Activated naive CD8-positive, alpha-beta T cell treated with anti-CD3 and anti-CD28 coated beads, Interleukin-2, amount 10 ng/mL, durations not matched to agents 7 days and 5 days (primary cell): ENCODE data around the gene PYDC1. TPM values are rescaled to one million over a fixed set of nuclear protein-coding genes. Genes with fewer than 3 reads are reported as not detected.

Experiments used
- ATAC-seq: fragments of 150-1000 bp; cut with Tn5 transposase; one replicate; pipeline ENCODE4 v1.10.0; 2021; ENCODE audit warnings: low read depth, moderate library complexity
- POLR2A ChIA-PET: fragments of 350-600 bp; sonication (Branson Sonifier 250); formaldehyde crosslinking; loops from one replicate; lab custom pipeline; 2021; ENCODE audit warnings: antibody characterized with exemption; lab: Charles Lee
- DNase-seq: peaks from one replicate; pipeline ENCODE4 v3.0.0; 2021
- H3K27ac Mint-ChIP-seq: one replicate; pipeline ENCODE4 v1.8.0; 2022; ENCODE audit warnings: mild to moderate bottlenecking, mixed read lengths
- H3K27me3 Mint-ChIP-seq: one replicate; pipeline ENCODE4 v1.8.0; 2022; ENCODE audit warnings: mild to moderate bottlenecking, moderate library complexity, mixed read lengths
- H3K36me3 Mint-ChIP-seq: one replicate; pipeline ENCODE4 v1.8.0; 2021; ENCODE audit warnings: mild to moderate bottlenecking, mixed read lengths
- H3K4me1 Mint-ChIP-seq: one replicate; pipeline ENCODE4 v1.8.0; 2021; ENCODE audit warnings: mixed read lengths
- H3K4me3 Mint-ChIP-seq: one replicate; pipeline ENCODE4 v1.8.0; 2022; ENCODE audit warnings: mild to moderate bottlenecking, moderate library complexity, mixed read lengths
- H3K9me3 Mint-ChIP-seq: one replicate; pipeline ENCODE4 v1.8.0; 2021; ENCODE audit warnings: mixed read lengths
- total RNA-seq, 2 experiments: library from RNA; stranded (reverse); gene quantifications; one replicate each; pipeline ENCODE4 v1.2.3, GENCODE V29; 2021

PYDC1 gene
- total RNA-seq, 2 experiments from 2014 or later = not detected

GRCh38 chr16:31243734-31244670 is 27.1 kb upstream of the PYDC1 start:
- POLR2A ChIA-PET = interaction anchor here (0.6 to 1.3 kb wide), 5 partner anchors 9 to 199 kb away, joined by 3 to 4 read pairs (median 4); partner anchors contain the start of gene PYDC1
- Mint-ChIP-seq H3K4me3 (no peak overlapping the region), H3K27me3 (peaks cover 16% of the 10 kb centered on the region), H3K36me3 (no peaks in the 10 kb centered on the region), H3K4me1 (peaks cover 2% of the 10 kb centered on the region), H3K27ac (no peak overlapping the region), H3K9me3 (no peaks in the 10 kb centered on the region)
- no peak for ATAC-seq
- DNase-seq = no peak

- Mint-ChIP-seq H3K4me1 (peaks cover 2% of the 10 kb centered on the region), H3K4me3 (no peak overlapping the region), H3K9me3 (no peaks in the 10 kb centered on the region), H3K27me3 (peaks cover 8% of the 10 kb centered on the region), H3K36me3 (no peaks in the 10 kb centered on the region), H3K27ac (no peak overlapping the region)
- DNase-seq (no peak), ATAC-seq (no peak)
- POLR2A ChIA-PET = no interaction called here
These were observed 25.3 kb upstream of the PYDC1 start for GRCh38 chr16:31242206-31242605.

DNA sequence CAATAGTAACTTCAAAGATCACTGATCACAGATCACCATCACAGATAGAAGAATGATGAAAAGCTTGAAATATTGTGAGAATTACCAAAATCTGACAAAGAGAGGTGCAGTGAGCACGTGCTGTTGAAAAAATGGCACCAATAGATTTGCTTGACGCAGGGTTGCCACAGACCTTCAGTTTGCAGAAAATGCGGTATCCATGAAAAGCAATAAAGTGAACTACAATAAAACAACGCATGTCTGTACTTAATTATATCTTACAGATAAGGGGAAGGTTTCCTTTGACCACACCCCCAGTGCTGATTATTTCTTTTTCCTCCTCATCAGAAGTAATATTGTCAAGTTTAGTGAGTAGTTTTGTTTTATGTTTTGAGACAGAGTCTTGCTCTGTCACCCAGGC is 21.1 kb upstream of the PYDC1 start:
- H3K27me3 Mint-ChIP-seq = peaks cover 5% of the 10 kb centered on the region
- H3K4me1 Mint-ChIP-seq = no peaks in the 10 kb centered on the region
- H3K27ac Mint-ChIP-seq = no peak overlapping the region
- POLR2A ChIA-PET = no interaction called here
- H3K9me3 Mint-ChIP-seq = no peaks in the 10 kb centered on the region
- DNase-seq = no peak
- no peak overlapping the region for H3K4me3 Mint-ChIP-seq
- H3K36me3 Mint-ChIP-seq = no peaks in the 10 kb centered on the region
- no peak for ATAC-seq

GRCh38 chr16:31229501-31229900 is 12.6 kb upstream of the PYDC1 start:
- POLR2A ChIA-PET = no interaction called here
- H3K4me1 Mint-ChIP-seq = no peaks in the 10 kb centered on the region
- ATAC-seq = no peak
- DNase-seq = no peak
- no peaks in the 10 kb centered on the region for H3K9me3 Mint-ChIP-seq
- no peak overlapping the region for H3K4me3 Mint-ChIP-seq
- no peaks in the 10 kb centered on the region for H3K36me3 Mint-ChIP-seq
- peaks cover 5% of the 10 kb centered on the region for H3K27me3 Mint-ChIP-seq
- no peak overlapping the region for H3K27ac Mint-ChIP-seq

GRCh38 chr16:31228206-31228605 is 11.3 kb upstream of the PYDC1 start:
- H3K27me3 Mint-ChIP-seq = peaks cover 2% of the 10 kb centered on the region
- H3K36me3 Mint-ChIP-seq = no peaks in the 10 kb centered on the region
- POLR2A ChIA-PET = interaction anchor here (0.7 kb wide), 1 partner anchor 9 kb away, joined by 3 read pairs; no protein-coding TSS in a partner anchor
- no peaks in the 10 kb centered on the region for H3K9me3 Mint-ChIP-seq
- no peaks in the 10 kb centered on the region for H3K4me1 Mint-ChIP-seq
- DNase-seq = no peak
- H3K27ac Mint-ChIP-seq = no peak overlapping the region
- H3K4me3 Mint-ChIP-seq = no peak overlapping the region
- ATAC-seq = no peak

DNA sequence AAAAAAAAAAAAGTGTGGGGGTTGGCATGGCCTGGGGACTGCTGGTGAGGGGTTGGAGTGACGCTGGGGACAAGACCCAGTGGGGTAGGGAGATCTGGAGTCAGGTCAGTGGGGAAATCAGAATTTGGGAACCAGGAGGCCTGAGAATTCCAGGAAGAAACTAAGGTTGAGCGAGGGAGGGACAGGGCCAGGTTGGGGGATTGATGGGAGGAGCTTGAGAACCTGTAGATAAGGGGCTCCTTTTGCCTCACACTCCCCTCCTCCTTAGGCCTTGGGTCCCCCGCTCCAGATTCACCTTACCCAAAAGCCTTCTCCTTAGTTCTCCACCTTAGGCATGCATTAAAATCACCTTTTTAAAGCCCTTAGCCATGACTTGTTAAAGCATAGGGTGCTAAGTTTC is 8.3 kb upstream of the PYDC1 start:
- DNase-seq = no peak
- peaks cover 16% of the 10 kb centered on the region for H3K27me3 Mint-ChIP-seq
- no peak overlapping the region for H3K4me3 Mint-ChIP-seq
- H3K36me3 Mint-ChIP-seq = no peaks in the 10 kb centered on the region
- POLR2A ChIA-PET = interaction anchor here (0.7 kb wide), 2 partner anchors 18 to 644 kb away, joined by 4 read pairs; no protein-coding TSS in a partner anchor
- no peaks in the 10 kb centered on the region for H3K9me3 Mint-ChIP-seq
- no peak overlapping the region for H3K27ac Mint-ChIP-seq
- no peaks in the 10 kb centered on the region for H3K4me1 Mint-ChIP-seq
- no peak for ATAC-seq

- no peak for DNase-seq
- Mint-ChIP-seq H3K4me3 (no peak overlapping the region), H3K27me3 (peaks cover 16% of the 10 kb centered on the region), H3K27ac (no peak overlapping the region), H3K9me3 (no peaks in the 10 kb centered on the region), H3K4me1 (no peaks in the 10 kb centered on the region), H3K36me3 (no peaks in the 10 kb centered on the region)
- ATAC-seq = no peak
- POLR2A ChIA-PET = no interaction called here
These were observed 7.4 kb upstream of the PYDC1 start for GRCh38 chr16:31224092-31224955.

DNA sequence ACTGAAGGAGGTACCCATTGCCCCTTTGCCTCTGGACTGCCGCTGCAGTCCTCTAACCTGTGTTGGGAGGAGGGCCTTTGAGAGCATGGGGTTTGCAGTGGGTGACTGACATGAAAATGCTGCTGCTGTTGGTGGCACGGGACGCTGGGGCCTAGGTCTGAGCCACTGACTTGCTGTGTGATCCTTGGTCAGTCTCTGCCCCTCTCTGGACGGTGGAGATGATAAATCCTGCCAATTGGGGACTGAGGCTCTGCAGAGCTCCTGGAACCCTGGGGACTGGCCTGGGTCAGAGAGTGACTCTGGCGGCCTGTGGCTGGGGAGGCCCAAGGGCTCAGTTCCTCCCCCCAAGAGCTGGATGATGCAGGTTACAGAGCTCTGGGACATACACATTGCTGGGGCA is 6.1 kb upstream of the PYDC1 start:
- POLR2A ChIA-PET = no interaction called here
- DNase-seq = no peak
- peaks cover 22% of the 10 kb centered on the region for H3K27me3 Mint-ChIP-seq
- ATAC-seq = no peak
- no peaks in the 10 kb centered on the region for H3K9me3 Mint-ChIP-seq
- no peaks in the 10 kb centered on the region for H3K36me3 Mint-ChIP-seq
- H3K4me1 Mint-ChIP-seq = no peaks in the 10 kb centered on the region
- H3K27ac Mint-ChIP-seq = no peak overlapping the region
- H3K4me3 Mint-ChIP-seq = no peak overlapping the region

DNA sequence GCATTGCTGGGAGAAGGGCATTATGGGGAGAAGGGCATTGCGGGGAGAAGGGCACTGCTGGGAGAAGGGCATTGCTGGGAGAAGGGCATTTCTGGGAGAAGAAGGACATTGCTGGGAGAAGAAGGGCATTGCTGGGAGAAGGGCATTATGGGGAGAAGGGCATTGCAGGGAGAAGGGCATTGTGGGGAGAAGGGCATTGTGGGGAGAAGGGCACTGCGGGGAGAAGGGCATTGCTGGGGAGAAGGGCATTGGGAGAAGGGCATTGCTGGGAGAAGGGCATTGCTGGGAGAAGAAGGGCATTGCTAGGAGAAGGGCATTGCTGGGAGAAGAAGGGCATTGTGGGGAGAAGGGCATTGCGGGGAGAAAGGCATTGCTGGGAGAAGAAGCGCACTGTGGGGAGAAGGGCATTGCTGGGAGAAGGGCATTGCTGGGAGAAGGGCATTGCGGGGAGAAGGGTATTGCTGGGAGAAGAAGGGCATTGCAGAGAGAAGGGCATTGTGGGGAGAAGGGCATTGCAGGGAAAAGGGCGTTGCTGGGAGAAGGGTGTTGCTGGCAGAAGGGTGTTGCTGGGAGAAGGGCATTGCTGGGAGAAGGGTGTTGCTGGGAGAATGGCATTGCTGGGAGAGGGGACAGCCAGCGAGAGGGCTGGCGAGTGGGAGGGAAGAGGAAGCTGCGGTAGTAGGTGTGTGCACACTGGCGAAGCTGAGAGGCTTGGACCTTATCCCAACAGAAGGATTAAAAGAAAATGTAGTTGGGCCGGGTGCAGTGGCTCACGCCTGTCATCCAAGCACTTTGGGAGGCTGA is 4.6 kb upstream of the PYDC1 start:
- Mint-ChIP-seq H3K4me1 (no peaks in the 10 kb centered on the region), H3K9me3 (no peaks in the 10 kb centered on the region), H3K36me3 (no peaks in the 10 kb centered on the region), H3K4me3 (no peak overlapping the region), H3K27ac (no peak overlapping the region), H3K27me3 (peaks cover 36% of the 10 kb centered on the region)
- no peak for ATAC-seq
- DNase-seq = no peak
- POLR2A ChIA-PET = no interaction called here

GRCh38 chr16:31219154-31219741 is 2.3 kb upstream of the PYDC1 start:
- Mint-ChIP-seq H3K4me3 (no peak overlapping the region), H3K4me1 (peaks cover 7% of the 10 kb centered on the region), H3K36me3 (no peaks in the 10 kb centered on the region), H3K9me3 (no peaks in the 10 kb centered on the region), H3K27ac (no peak overlapping the region), H3K27me3 (peaks cover 49% of the 10 kb centered on the region)
- POLR2A ChIA-PET = no interaction called here
- ATAC-seq (no peak), DNase-seq (no peak)

- no peak for ATAC-seq
- Mint-ChIP-seq H3K9me3 (no peaks in the 10 kb centered on the region), H3K27me3 (peaks cover 62% of the 10 kb centered on the region), H3K4me1 (peaks cover 7% of the 10 kb centered on the region), H3K36me3 (no peaks in the 10 kb centered on the region), H3K4me3 (peak overlapping the region; percentile 64), H3K27ac (no peak overlapping the region)
- POLR2A ChIA-PET = interaction anchor here (0.6 to 5.1 kb wide), 7 partner anchors 15 to 227 kb away, joined by 3 to 37 read pairs (median 4); partner anchors contain the start of genes FUS and PYCARD
- no peak for DNase-seq
These were observed 198 bp upstream of the PYDC1 start for GRCh38 chr16:31217136-31217530.

- Mint-ChIP-seq H3K27ac (peak overlapping the region; percentile 13), H3K36me3 (no peaks in the 10 kb centered on the region), H3K9me3 (no peaks in the 10 kb centered on the region), H3K27me3 (peaks cover 49% of the 10 kb centered on the region), H3K4me3 (peak overlapping the region; percentile 72), H3K4me1 (peaks cover 13% of the 10 kb centered on the region)
- ATAC-seq = peak; percentile 51
- POLR2A ChIA-PET = interaction anchor here (0.6 to 5.1 kb wide), 4 partner anchors 10 to 38 kb away, joined by 3 to 37 read pairs (median 4); partner anchors contain the start of gene PYCARD
- DNase-seq = no peak
These were observed 1.4 kb downstream of the PYDC1 start for GRCh38 chr16:31215287-31216162.
